Lung (tissue), 12 donors: Measurements from ENCODE around the gene KRT12. TPM values are rescaled to one million over a fixed set of nuclear protein-coding genes. Genes with fewer than 3 reads are reported as not detected.

Source experiments
- ATAC-seq: fragments of 200-7000 bp; cut with Tn5 transposase; one replicate; pipeline ENCODE4 v1.9.1; 2020; ENCODE audit warnings: moderate number of reproducible peaks; ENCODE audit not compliant: insufficient read depth, low FRiP score
- DNase-seq, 3 donors: peaks; one replicate each; pipeline ENCODE4 v3.0.0-alpha.2; 2013 to 2017
- H3K27ac ChIP-seq, 2 donors: one replicate each; pipeline ENCODE4 v1.5.1; 2013; ENCODE audit warnings: mild to moderate bottlenecking in 2 of 2, moderate library complexity in 2 of 2, control low read depth in 1 of 2, inconsistent platforms in 1 of 2, low read depth in 1 of 2, low read length in 1 of 2
- H3K27me3 ChIP-seq, 3 donors: one replicate each; pipeline ENCODE4 v1.5.1; 2013; ENCODE audit warnings: low read length in 2 of 3; ENCODE audit not compliant: control insufficient read depth in 3 of 3, insufficient read depth in 3 of 3
- H3K36me3 ChIP-seq, 4 donors: one replicate each; pipeline ENCODE4 v1.5.1; 2013; ENCODE audit warnings: low read length in 4 of 4, mild to moderate bottlenecking in 1 of 4, moderate library complexity in 1 of 4; ENCODE audit not compliant: control insufficient read depth in 4 of 4, insufficient read depth in 4 of 4
- H3K4me1 ChIP-seq, 5 donors: one replicate each; pipeline ENCODE4 v1.5.1; 2013; ENCODE audit warnings: low read length in 5 of 5, mild to moderate bottlenecking in 2 of 5, moderate library complexity in 1 of 5; ENCODE audit not compliant: control insufficient read depth in 5 of 5, insufficient read depth in 5 of 5
- H3K4me3 ChIP-seq: one replicate; pipeline ENCODE4 v1.5.1; 2013; ENCODE audit warnings: mild to moderate bottlenecking, control low read depth, moderate library complexity
- H3K9ac ChIP-seq, 2 donors: one replicate each; pipeline ENCODE4 v1.5.1; 2013; ENCODE audit warnings: low read length in 2 of 2, control low read depth in 1 of 2; ENCODE audit not compliant: insufficient read depth in 1 of 2
- H3K9me3 ChIP-seq, 4 donors: one replicate each; pipeline ENCODE4 v1.5.1; 2013; ENCODE audit warnings: low read length in 3 of 4, mild to moderate bottlenecking in 1 of 4, moderate library complexity in 1 of 4; ENCODE audit not compliant: control insufficient read depth in 4 of 4, insufficient read depth in 3 of 4
- WGBS, 2 donors: extraction: QIAGEN DNeasy Blood & Tissue Kit; methylation state at CpG; one replicate each; pipeline ENCODE4 v1.1.7; 2013; 5-methylcytosine and 5-hydroxymethylcytosine counted together
- polyA plus RNA-seq, 2 donors: library from polyadenylated mRNA; stranded (reverse); fragments of 200-250 nt; gene quantifications; one replicate each; pipeline ENCODE4 v1.2.1, GENCODE V29; 2013
- total RNA-seq, 2 donors: library from RNA; depleted of rRNA in 1 of 2; stranded (reverse); fragments of >200 nt in 1 of 2; gene quantifications; one replicate each; pipeline ENCODE4 v1.2.1, GENCODE V29; 2014 to 2021
- TF ChIP-seq, protein P1 (sequence below): IDR thresholded peaks from 2 replicates; pipeline ENCODE4 v1.5.1; 2012; ENCODE audit warnings: mild to moderate bottlenecking; ENCODE audit errors: control extremely low read depth, extremely low read depth
- donor health status: control.
- donor health status: control.
- donor health status: Bipolar disorder and iron deficiency.
- donor health status: healthy.
- donor health status: DM: yes; HTN: yes; CAD: no.

Gene KRT12
- total and polyA plus RNA-seq, 4 donors = not detected

DNA sequence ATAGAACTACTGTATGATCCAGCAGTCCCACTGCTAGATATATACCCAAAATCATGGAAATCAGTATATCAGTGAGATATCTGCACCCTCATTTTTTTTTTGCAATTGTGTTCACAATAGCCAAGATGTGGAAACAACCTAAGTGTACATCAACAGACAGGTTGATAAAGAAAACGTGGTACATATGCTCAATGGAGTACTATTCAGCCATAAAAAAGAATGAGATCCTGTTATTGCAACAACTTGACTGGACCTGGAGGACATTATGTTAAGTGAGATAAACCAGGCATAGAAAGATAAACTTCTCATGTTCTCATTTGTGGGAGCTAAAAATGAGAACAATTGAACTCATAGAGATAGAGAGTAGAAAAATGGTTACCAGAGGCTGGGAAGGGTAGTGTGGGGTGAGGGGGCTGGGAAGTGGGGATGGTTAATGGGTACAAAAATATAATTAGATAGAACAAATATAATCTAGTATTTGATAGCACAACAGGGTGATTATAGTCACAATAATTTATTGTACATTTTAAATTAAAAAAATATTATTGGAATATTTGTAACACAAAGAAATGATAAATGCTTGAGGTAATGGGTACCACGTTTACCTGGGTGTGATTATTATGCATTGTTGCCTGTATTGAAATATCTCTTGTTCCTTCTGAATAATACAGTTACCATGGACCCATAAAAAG is 36.8 kb downstream of the KRT12 start:
- WGBS, 2 donors = 91% methylated on average over 2 of the region's 2 CpGs

DNA sequence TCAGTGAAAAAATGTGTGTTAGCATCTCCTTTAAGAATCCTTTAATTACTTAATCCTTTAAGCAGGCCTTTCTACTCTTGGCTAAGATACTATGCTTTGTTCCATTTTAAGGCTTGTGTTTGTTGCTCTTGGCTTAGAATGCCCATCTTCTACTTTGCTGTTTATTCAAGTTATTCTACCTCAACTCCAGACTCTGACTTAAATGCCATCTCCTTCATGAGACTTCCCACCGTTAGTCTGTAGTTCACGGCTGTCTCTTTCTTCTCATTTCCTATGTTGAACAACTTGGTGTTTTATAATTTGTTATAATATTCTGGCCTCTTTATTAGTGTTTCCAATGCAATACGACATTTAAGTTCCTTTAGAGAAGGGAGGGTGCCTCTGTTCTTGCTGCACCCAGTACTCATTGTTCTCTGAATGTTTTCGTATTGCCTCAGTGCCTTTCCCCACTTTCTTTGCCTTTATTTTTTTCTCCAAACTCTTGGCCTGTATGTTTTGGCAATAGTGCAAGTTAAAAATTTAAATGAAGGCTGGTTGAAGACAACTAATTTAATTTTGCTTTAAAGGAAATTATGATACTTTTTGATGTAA is 38.5 kb downstream of the KRT12 start:
- no peak overlapping the region for H3K9ac ChIP-seq
- TF ChIP-seq, protein P1, sequence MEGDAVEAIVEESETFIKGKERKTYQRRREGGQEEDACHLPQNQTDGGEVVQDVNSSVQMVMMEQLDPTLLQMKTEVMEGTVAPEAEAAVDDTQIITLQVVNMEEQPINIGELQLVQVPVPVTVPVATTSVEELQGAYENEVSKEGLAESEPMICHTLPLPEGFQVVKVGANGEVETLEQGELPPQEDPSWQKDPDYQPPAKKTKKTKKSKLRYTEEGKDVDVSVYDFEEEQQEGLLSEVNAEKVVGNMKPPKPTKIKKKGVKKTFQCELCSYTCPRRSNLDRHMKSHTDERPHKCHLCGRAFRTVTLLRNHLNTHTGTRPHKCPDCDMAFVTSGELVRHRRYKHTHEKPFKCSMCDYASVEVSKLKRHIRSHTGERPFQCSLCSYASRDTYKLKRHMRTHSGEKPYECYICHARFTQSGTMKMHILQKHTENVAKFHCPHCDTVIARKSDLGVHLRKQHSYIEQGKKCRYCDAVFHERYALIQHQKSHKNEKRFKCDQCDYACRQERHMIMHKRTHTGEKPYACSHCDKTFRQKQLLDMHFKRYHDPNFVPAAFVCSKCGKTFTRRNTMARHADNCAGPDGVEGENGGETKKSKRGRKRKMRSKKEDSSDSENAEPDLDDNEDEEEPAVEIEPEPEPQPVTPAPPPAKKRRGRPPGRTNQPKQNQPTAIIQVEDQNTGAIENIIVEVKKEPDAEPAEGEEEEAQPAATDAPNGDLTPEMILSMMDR = no peak
- H3K36me3 ChIP-seq = no peaks in the 10 kb centered on the region
- H3K4me3 ChIP-seq = no peak overlapping the region
- H3K4me1 ChIP-seq = peaks cover 0 to 2% (median 0%) of the 10 kb centered on the region in 5 donors
- WGBS, 2 donors = 82 to 95% methylated on average over 4 of the region's 4 CpGs
- no peaks in the 10 kb centered on the region for H3K9me3 ChIP-seq
- ATAC-seq (no peak), DNase-seq (no peak)
- H3K27me3 ChIP-seq = no peaks in the 10 kb centered on the region
- H3K27ac ChIP-seq = peak overlapping the region in 1 of 2 donors; percentile 56

More for the DNA sequence above, 36.8 kb downstream of the KRT12 start:
- ATAC-seq = no peak
- Histone ChIP-seq H3K4me3 (no peak overlapping the region), H3K36me3 (peaks cover 0 to 5% (median 2%) of the 10 kb centered on the region in 4 donors), H3K9me3 (no peaks in the 10 kb centered on the region), H3K27ac (no peak overlapping the region), H3K9ac (no peak overlapping the region), H3K4me1 (peaks cover 0 to 2% (median 0%) of the 10 kb centered on the region in 5 donors), H3K27me3 (no peaks in the 10 kb centered on the region)
- no peak for DNase-seq
- TF ChIP-seq, protein P1 = no peak

DNA sequence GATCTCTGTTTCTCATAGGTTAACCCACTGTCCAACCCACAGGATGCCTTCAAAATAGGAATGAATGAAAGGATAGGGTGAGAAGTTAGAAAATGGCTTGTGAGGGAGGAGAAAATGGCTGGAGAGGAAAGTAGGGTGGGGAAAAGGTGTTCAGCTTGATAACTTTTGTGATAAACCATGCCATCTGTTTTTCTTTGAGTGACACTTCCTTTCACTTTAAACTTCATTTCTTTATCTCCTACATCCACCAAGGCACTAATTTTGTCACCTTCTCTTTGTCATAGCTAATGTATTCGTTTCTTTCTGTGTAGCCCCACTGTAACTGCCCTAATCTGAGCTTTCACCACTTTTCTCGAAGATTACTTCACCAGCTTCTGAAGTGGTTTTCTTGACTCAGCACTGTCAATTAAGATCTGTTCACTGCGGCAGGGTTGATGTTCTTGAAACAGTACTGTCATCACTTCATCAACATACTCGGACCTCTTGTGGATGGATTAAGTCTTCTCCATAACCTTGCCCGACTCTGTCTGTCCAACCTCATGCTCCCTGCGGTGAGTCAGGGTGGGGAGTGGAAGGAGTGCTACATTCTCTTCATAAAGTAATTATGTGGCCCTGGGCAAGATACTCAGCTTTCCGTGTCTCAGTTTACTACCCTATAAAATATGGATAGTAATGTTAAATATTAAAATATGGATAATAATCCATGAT is 39.1 kb downstream of the KRT12 start:
- Histone ChIP-seq H3K9ac (no peak overlapping the region), H3K27ac (no peak overlapping the region), H3K4me1 (no peaks in the 10 kb centered on the region), H3K36me3 (no peaks in the 10 kb centered on the region), H3K4me3 (no peak overlapping the region), H3K9me3 (no peaks in the 10 kb centered on the region), H3K27me3 (no peaks in the 10 kb centered on the region)
- WGBS, 2 donors = 74 to 77% methylated on average over 7 of the region's 7 CpGs
- DNase-seq (no peak), ATAC-seq (no peak)
- TF ChIP-seq, protein P1 = no peak
